Activated T-helper 1 cell treated with anti-CD3 and anti-CD28 coated beads, Interleukin-2, amount 50 U/mL, for 16 hours (primary cell): ENCODE data around the gene GNG7.
"Not testable (repeated sequence)": the region's sequence is repeated elsewhere in the genome, so short reads cannot be mapped to it uniquely, and the experiment has no call there.

Experiments
- DNase-seq, 2 donors: peaks; one replicate each; pipeline ENCODE4 v3.0.0-alpha.2; 2020; ENCODE audit warnings: low read depth in 1 of 2, low spot score in 1 of 2

Gene GNG7

GRCh38 chr19:2579678-2580280 lies 122.7 kb downstream of the GNG7 start:
- DNase-seq, result no peak

GRCh38 chr19:2578901-2579677 lies 123.4 kb downstream of the GNG7 start:
- DNase-seq, result peak; percentile 30 to 47

GRCh38 chr19:2578391-2578890 lies 124.1 kb downstream of the GNG7 start:
- DNase-seq, result no peak

- DNase-seq, result no peak
Observed at GRCh38 chr19:2577722-2578335, 124.7 kb downstream of the GNG7 start.

GRCh38 chr19:2575734-2576481 lies 126.6 kb downstream of the GNG7 start:
- no peak for DNase-seq

GRCh38 chr19:2574971-2575630 lies 127.4 kb downstream of the GNG7 start:
- DNase-seq, result no peak

- DNase-seq, result no peak
Observed at GRCh38 chr19:2574478-2574931, 128.0 kb downstream of the GNG7 start.

GRCh38 chr19:2573916-2574315 lies 128.6 kb downstream of the GNG7 start:
- DNase-seq, result no peak

- DNase-seq, result not testable (repeated sequence)
Observed at GRCh38 chr19:2572152-2572551, 130.3 kb downstream of the GNG7 start.

- no peak for DNase-seq
Observed at GRCh38 chr19:2569596-2570465, 132.7 kb downstream of the GNG7 start.

- no peak for DNase-seq
Observed at GRCh38 chr19:2567996-2568395, 134.5 kb downstream of the GNG7 start.

GRCh38 chr19:2567580-2567979 lies 134.9 kb downstream of the GNG7 start:
- no peak for DNase-seq

- not testable (repeated sequence) for DNase-seq
Observed at GRCh38 chr19:2563546-2563945, 138.9 kb downstream of the GNG7 start.

- DNase-seq, result peak; percentile 40 to 51
Observed at GRCh38 chr19:2561895-2562294, 140.6 kb downstream of the GNG7 start.

- no peak for DNase-seq
Observed at GRCh38 chr19:2561221-2561620, 141.3 kb downstream of the GNG7 start.

GRCh38 chr19:2560369-2560768 lies 142.1 kb downstream of the GNG7 start:
- no peak for DNase-seq

- no peak for DNase-seq
Observed at GRCh38 chr19:2558543-2558942, 144.0 kb downstream of the GNG7 start.

GRCh38 chr19:2558131-2558530 lies 144.4 kb downstream of the GNG7 start:
- DNase-seq, result not testable (repeated sequence)

- no peak for DNase-seq
Observed at GRCh38 chr19:2557093-2557440, 145.4 kb downstream of the GNG7 start.
